H1 (cell line): Measurements from ENCODE around the gene SHANK2. TPM values are rescaled to one million over a fixed set of nuclear protein-coding genes. Genes with fewer than 3 reads are reported as not detected.

Experiments
- BCL11A ChIP-seq, 2 experiments: IDR thresholded peaks; one replicate each; pipeline ENCODE4 v1.6.1; 2011; ENCODE audit warnings: low read depth in 2 of 2, low read length in 2 of 2, mild to moderate bottlenecking in 2 of 2
- CEBPB ChIP-seq: IDR thresholded peaks from 2 replicates; pipeline ENCODE4 v1.6.1; 2012; ENCODE audit warnings: low read depth, low read length
- CHD7 ChIP-seq: fragments of 300-600 bp; sonication (generic); IDR thresholded peaks from 2 replicates; pipeline ENCODE4 v1.7.1; 2012; ENCODE audit warnings: low read length, moderate library complexity, mild to moderate bottlenecking, inconsistent platforms; ENCODE audit not compliant: insufficient replicate concordance
- CTBP2 ChIP-seq: IDR thresholded peaks from 2 replicates; pipeline ENCODE4 v1.7.0; 2011; ENCODE audit warnings: borderline replicate concordance, mild to moderate bottlenecking, moderate library complexity, mixed read lengths, low read length; ENCODE audit not compliant: insufficient read depth, insufficient read length
- HDAC2 ChIP-seq, 2 experiments: fragments of 300-600 bp in 1 of 2; sonication (generic) in 1 of 2; IDR thresholded peaks; 2 replicates each; pipeline ENCODE4 v1.6.1; 2011 to 2012; ENCODE audit warnings: low read depth in 2 of 2, low read length in 2 of 2, mild to moderate bottlenecking in 2 of 2, moderate library complexity in 2 of 2, borderline replicate concordance in 1 of 2, inconsistent platforms in 1 of 2
- KDM4A ChIP-seq: IDR thresholded peaks from one replicate; pipeline ENCODE4 v1.7.1; 2012; ENCODE audit warnings: low read depth, mild to moderate bottlenecking, moderate library complexity, low read length, inconsistent platforms; ENCODE audit not compliant: severe bottlenecking
- MAX ChIP-seq: IDR thresholded peaks from 2 replicates; pipeline ENCODE4 v1.6.1; 2012; ENCODE audit warnings: inconsistent platforms
- RXRA ChIP-seq: IDR thresholded peaks from 2 replicates; pipeline ENCODE4 v1.6.1; 2011; ENCODE audit warnings: low read depth, mild to moderate bottlenecking, low read length, moderate library complexity; ENCODE audit not compliant: insufficient read depth
- polyA plus RNA-seq, 7 experiments: library from polyadenylated mRNA; depleted of rRNA in 3 of 7; stranded (reverse) in 5 of 7; unstranded in 2 of 7; fragments of >200 nt in 5 of 7; fragments of 200-250 nt in 2 of 7; gene quantifications; 1 replicate in 5 of 7; 2 replicates in 1 of 7; 4 replicates in 1 of 7; pipeline versions ENCODE4 v1.2.1 to v1.2.3, GENCODE V29; 2011 to 2013; ENCODE audit warnings: missing spikeins in 2 of 7, mixed read lengths in 2 of 7
- total RNA-seq: library from RNA; stranded (reverse); fragmentation: NEBNext Ultra II Directional; extraction: Animal tissue kit (Norgen Biotek cat#: 25700); gene quantifications from 2 replicates; pipeline ENCODE4 v1.2.1, GENCODE V29; 2021
- TF ChIP-seq, protein P1 (sequence below): IDR thresholded peaks from 2 replicates; pipeline ENCODE4 v1.6.1; 2011; ENCODE audit warnings: low read length, improper control_type of control experiment

SHANK2 gene
- total and polyA plus RNA-seq, 2 of the 8 experiments (the other 6 are each of a cell fraction or from before 2014, with no cell fraction given): 10.1 to 54.2 TPM

GRCh38 chr11:71209181-71209580 is 43.2 kb downstream of the SHANK2 start (continued):
- no peak for TF ChIP-seq CHD7
- TF ChIP-seq MAX: no peak
- no peak for TF ChIP-seq HDAC2 (IDR thresholded peaks at IDR 0.05; ENCODE audit: borderline replicate concordance in 1 of 2, low read depth in 2 of 2, low read length in 2 of 2)
- TF ChIP-seq, protein P1, sequence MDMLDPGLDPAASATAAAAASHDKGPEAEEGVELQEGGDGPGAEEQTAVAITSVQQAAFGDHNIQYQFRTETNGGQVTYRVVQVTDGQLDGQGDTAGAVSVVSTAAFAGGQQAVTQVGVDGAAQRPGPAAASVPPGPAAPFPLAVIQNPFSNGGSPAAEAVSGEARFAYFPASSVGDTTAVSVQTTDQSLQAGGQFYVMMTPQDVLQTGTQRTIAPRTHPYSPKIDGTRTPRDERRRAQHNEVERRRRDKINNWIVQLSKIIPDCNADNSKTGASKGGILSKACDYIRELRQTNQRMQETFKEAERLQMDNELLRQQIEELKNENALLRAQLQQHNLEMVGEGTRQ: no peak
- no peak for TF ChIP-seq KDM4A
- TF ChIP-seq BCL11A (IDR thresholded peaks at IDR 0.05; ENCODE audit: low read depth in 2 of 2, low read length in 2 of 2): no peak
- no peak for TF ChIP-seq CTBP2
- TF ChIP-seq CEBPB: no peak
- TF ChIP-seq RXRA: no peak
